ENCODE data around the gene DDX20.

- TF ChIP-seq CTCF (conservative IDR thresholded peaks at IDR 0.05) (peak; percentile 96), EZH2 (IDR thresholded peaks at IDR 0.05; ENCODE audit: low read depth) (no peak)
Observed at GRCh38 chr1:111769517-111770146, 13.9 kb downstream of the DDX20 start.

Data from PC-9 (cell line).